ENCODE results near the gene XPA. TPM values are rescaled to one million over a fixed set of nuclear protein-coding genes. Genes with fewer than 3 reads are reported as not detected.

XPA gene
- total and polyA plus RNA-seq, 2 of the 8 experiments (the other 6 are each of a cell fraction or from before 2014, with no cell fraction given), result 0.24 to 2.6 TPM

DNA sequence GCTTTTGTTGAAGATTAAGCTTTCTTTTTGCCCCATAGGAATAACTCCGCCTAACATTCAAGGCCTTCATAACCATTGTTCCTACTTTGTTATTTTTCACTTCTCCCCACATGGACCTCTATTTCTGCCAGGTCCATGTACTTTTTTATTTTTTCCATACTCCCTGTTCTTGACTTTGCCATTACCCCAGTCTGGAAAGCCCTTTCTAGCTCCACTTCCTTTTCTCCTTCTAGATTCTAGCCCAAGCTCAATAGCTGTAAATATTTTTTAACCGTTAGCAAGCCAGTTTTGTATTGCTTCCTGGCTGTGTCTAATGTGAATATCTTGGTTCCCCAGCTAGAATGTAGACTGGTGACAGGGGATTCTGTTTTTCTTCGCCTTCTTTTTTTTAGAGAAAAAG, 37.4 kb downstream of the XPA start:
- Histone ChIP-seq H3K79me2 (ENCODE audit: control insufficient read depth in 1 of 2, insufficient read depth in 2 of 2, low read length in 2 of 2) (no peaks in the 10 kb centered on the region), H3K27ac (ENCODE audit: low read depth, low read length) (no peak overlapping the region), H3K27me3 (replicated peaks in 1 of 4; ENCODE audit: control insufficient read depth in 3 of 4, extremely low read depth in 1 of 4, insufficient read depth in 3 of 4, low read length in 3 of 4) (no peaks in the 10 kb centered on the region), H2BK5ac (ENCODE audit: low read depth, low read length) (no peak overlapping the region), H3K36me3 (ENCODE audit: control insufficient read depth in 2 of 4, insufficient read depth in 4 of 4, low read length in 3 of 4) (peaks cover 17 to 88% (median 62%) of the 10 kb centered on the region in 4 experiments), H4K5ac (ENCODE audit: insufficient read length, low read depth, low read length) (no peak overlapping the region), H2BK120ac (replicated peaks; ENCODE audit: low read depth, low read length) (no peak overlapping the region), H3K4ac (replicated peaks; ENCODE audit: insufficient read length, low read depth, low read length) (no peak overlapping the region), H2BK15ac (ENCODE audit: low read length) (no peak overlapping the region), H2AK5ac (ENCODE audit: low read depth, low read length) (no peak overlapping the region), H3K4me3 (ENCODE audit: extremely low read depth in 1 of 4, insufficient read depth in 2 of 4, low read depth in 3 of 4, low read length in 4 of 4) (no peak overlapping the region), H3K23me2 (ENCODE audit: low read depth, low read length) (no peaks in the 10 kb centered on the region), H3K9ac (replicated peaks in 1 of 4; ENCODE audit: extremely low read depth in 1 of 4, low read depth in 3 of 4, low read length in 3 of 4) (no peak overlapping the region), H3K18ac (ENCODE audit: extremely low read depth, low read length) (no peak overlapping the region), H3K14ac (ENCODE audit: insufficient read length) (no peak overlapping the region), H2BK20ac (ENCODE audit: low read length) (no peak overlapping the region), H3K56ac (replicated peaks; ENCODE audit: insufficient read length, low read depth, low read length) (no peak overlapping the region), H3K79me1 (ENCODE audit: low read depth, low read length) (no peaks in the 10 kb centered on the region; the same call in 1 of the 2 replicates), H3K4me1 (replicated peaks in 1 of 4; ENCODE audit: control insufficient read depth in 3 of 4, insufficient read depth in 4 of 4, low read length in 3 of 4) (no peaks in the 10 kb centered on the region), H4K8ac (ENCODE audit: extremely low read depth, insufficient read depth, low read length) (no peak overlapping the region), H3K4me2 (ENCODE audit: insufficient read depth in 1 of 2, low read depth in 2 of 2, low read length in 2 of 2) (no peak overlapping the region), H4K91ac (replicated peaks; ENCODE audit: insufficient read length, low read length) (no peak overlapping the region), H3K23ac (ENCODE audit: insufficient read length) (no peak overlapping the region), H3K9me3 (ENCODE audit: insufficient read depth in 2 of 2, low read depth in 1 of 2, low read length in 1 of 2) (no peaks in the 10 kb centered on the region), H2BK12ac (ENCODE audit: low read depth, low read length) (no peak overlapping the region), H2AFZ (ENCODE audit: low read length) (no peak overlapping the region), H4K20me1 (replicated peaks in 1 of 2; ENCODE audit: control insufficient read depth in 1 of 2, insufficient read depth in 2 of 2, low read length in 2 of 2) (peaks cover 0 to 1% of the 10 kb centered on the region in 2 experiments)
- POLR2A ChIA-PET (ENCODE audit: partially characterized antibody), result no interaction called here
- 89% methylated on average over 3 of the region's 3 CpGs; no CpG with 5 or more reads in 1 of the 2 experiments for WGBS, 2 experiments (ENCODE audit: extremely low coverage in 1 of 2, insufficient coverage in 1 of 2, insufficient read length in 1 of 2, insufficient replicate concordance in 2 of 2, low coverage in 1 of 2, low lambda C conversion rate in 2 of 2, missing lambda C conversion rate in 1 of 2)
- DNase-seq (ENCODE audit: low read depth in 1 of 2, low spot score in 2 of 2) (no peak), FAIRE-seq (no peak)
- CTCF ChIA-PET (ENCODE audit: partially characterized antibody), result no interaction called here
- no peak for TF ChIP-seq YY1 (IDR thresholded peaks at IDR 0.05; ENCODE audit: low read depth, low read length)
- TF ChIP-seq GABPA (IDR thresholded peaks at IDR 0.05; ENCODE audit: borderline replicate concordance, insufficient read depth, low read length), result no peak
- TF ChIP-seq NANOG (IDR thresholded peaks at IDR 0.05; ENCODE audit: insufficient read depth, low read depth, low read length, poor library complexity, severe bottlenecking), result no peak
- no peak for TF ChIP-seq CHD2 (IDR thresholded peaks at IDR 0.05; ENCODE audit: low read length)
- TF ChIP-seq CREB1 (IDR thresholded peaks at IDR 0.05), result no peak
- no peak for TF ChIP-seq BRCA1 (IDR thresholded peaks at IDR 0.05; ENCODE audit: low read depth, low read length)
- TF ChIP-seq MAFK (IDR thresholded peaks at IDR 0.05; ENCODE audit: low read depth, low read length), result no peak
- no peak for TF ChIP-seq RFX5 (IDR thresholded peaks at IDR 0.05; ENCODE audit: borderline replicate concordance, low read depth, low read length)
- TF ChIP-seq, protein P1, sequence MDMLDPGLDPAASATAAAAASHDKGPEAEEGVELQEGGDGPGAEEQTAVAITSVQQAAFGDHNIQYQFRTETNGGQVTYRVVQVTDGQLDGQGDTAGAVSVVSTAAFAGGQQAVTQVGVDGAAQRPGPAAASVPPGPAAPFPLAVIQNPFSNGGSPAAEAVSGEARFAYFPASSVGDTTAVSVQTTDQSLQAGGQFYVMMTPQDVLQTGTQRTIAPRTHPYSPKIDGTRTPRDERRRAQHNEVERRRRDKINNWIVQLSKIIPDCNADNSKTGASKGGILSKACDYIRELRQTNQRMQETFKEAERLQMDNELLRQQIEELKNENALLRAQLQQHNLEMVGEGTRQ (IDR thresholded peaks at IDR 0.05; ENCODE audit: low read length), result no peak
- TF ChIP-seq SP4 (IDR thresholded peaks at IDR 0.05; ENCODE audit: low read length), result no peak
- no peak for TF ChIP-seq CHD1 (IDR thresholded peaks at IDR 0.05; ENCODE audit: low read depth, low read length)
- TF ChIP-seq TAF7 (optimal IDR thresholded peaks at IDR 0.05; ENCODE audit: borderline replicate concordance, low read depth, low read length), result no peak
- no peak for TF ChIP-seq NRF1 (IDR thresholded peaks at IDR 0.05; ENCODE audit: low read depth, low read length)
- TF ChIP-seq CBX8 (IDR thresholded peaks at IDR 0.05; ENCODE audit: borderline replicate concordance, low read depth, low read length), result no peak
- no peak for TF ChIP-seq RXRA (IDR thresholded peaks at IDR 0.05; ENCODE audit: insufficient read depth, low read depth, low read length)
